Measurements from ENCODE around the gene HIPK2.

DNA sequence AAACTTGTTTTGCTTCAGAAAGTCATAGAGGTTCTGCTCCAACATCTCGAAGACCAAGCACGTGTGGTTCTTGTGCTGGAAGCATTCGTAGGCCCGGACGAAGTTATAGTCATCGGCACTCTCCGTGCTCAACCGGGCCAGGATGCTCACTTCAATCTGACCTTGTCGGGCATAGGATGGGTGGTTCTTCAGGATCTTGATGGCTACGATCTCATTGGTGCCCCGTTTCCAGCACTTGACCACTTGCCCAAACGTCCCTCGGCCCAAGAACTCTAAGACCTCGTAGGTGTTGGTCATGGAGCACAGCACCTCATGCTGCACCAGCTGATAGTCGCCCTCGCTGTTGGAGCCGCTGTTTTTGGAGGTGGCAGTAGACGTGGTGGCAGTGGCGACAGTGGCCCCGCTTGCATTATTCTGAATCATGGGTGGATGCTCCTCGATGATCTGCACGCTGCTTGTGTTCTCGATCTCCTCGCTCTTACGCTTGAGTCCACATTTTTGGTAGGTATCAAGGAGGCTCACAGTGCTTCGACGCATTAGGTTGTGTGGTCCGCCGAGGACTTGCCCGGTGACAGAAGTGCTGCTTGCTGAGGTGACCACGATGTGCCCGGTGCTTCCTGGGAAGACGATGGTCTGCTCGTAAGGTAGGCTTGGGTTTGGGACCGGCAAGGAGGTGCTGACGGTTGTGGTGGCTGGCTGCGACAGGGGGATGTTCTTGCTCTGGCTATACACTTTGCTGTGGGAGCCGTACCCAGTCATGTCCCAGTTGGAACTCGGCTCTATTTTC, 61.4 kb downstream of the HIPK2 start:
- TF ChIP-seq, protein P1, sequence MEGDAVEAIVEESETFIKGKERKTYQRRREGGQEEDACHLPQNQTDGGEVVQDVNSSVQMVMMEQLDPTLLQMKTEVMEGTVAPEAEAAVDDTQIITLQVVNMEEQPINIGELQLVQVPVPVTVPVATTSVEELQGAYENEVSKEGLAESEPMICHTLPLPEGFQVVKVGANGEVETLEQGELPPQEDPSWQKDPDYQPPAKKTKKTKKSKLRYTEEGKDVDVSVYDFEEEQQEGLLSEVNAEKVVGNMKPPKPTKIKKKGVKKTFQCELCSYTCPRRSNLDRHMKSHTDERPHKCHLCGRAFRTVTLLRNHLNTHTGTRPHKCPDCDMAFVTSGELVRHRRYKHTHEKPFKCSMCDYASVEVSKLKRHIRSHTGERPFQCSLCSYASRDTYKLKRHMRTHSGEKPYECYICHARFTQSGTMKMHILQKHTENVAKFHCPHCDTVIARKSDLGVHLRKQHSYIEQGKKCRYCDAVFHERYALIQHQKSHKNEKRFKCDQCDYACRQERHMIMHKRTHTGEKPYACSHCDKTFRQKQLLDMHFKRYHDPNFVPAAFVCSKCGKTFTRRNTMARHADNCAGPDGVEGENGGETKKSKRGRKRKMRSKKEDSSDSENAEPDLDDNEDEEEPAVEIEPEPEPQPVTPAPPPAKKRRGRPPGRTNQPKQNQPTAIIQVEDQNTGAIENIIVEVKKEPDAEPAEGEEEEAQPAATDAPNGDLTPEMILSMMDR (conservative IDR thresholded peaks at IDR 0.05; ENCODE audit: low read length), result no peak
- TF ChIP-seq EZH2phosphoT487 (IDR thresholded peaks at IDR 0.05; ENCODE audit: borderline replicate concordance, low read depth, low read length), result no peak
